GM12878 (cell line): ENCODE measurements around the gene PRDM16. TPM values are rescaled to one million over a fixed set of nuclear protein-coding genes. Genes with fewer than 3 reads are reported as not detected.

Experiments used
- BCLAF1 ChIP-seq: fragments of 450-650 bp; IDR thresholded peaks from 2 replicates; pipeline ENCODE4 v1.6.1; 2017; ENCODE audit warnings: antibody characterized with exemption, mild to moderate bottlenecking, moderate library complexity
- BRCA1 ChIP-seq: IDR thresholded peaks from 2 replicates; pipeline ENCODE4 v1.6.1; 2011; ENCODE audit warnings: low read depth, low read length, improper control_type of control experiment
- CHD2 ChIP-seq: IDR thresholded peaks from 2 replicates; pipeline ENCODE4 v1.6.1; 2011; ENCODE audit warnings: low read depth, low read length, improper control_type of control experiment, borderline replicate concordance
- CREB1 ChIP-seq: IDR thresholded peaks from 2 replicates; pipeline ENCODE4 v1.6.1; 2012; ENCODE audit warnings: low read depth, mild to moderate bottlenecking, inconsistent platforms
- EED ChIP-seq: sonication (generic); IDR thresholded peaks from 2 replicates; pipeline ENCODE4 v1.6.1; 2016; ENCODE audit warnings: antibody characterized with exemption, low read depth
- EP300 ChIP-seq, 2 experiments: fragments of 150-350 bp in 1 of 2; IDR thresholded peaks; 2 replicates each; pipeline ENCODE4 v1.6.1; 2011 to 2012; ENCODE audit warnings: low read depth in 2 of 2, low read length in 2 of 2, borderline replicate concordance in 1 of 2, improper control_type of control experiment in 1 of 2, inconsistent platforms in 1 of 2; ENCODE audit not compliant: control insufficient read depth in 1 of 2
- HCFC1 ChIP-seq: fragments of 150-350 bp; IDR thresholded peaks from 2 replicates; pipeline ENCODE4 v1.6.1; 2014; ENCODE audit warnings: low read length
- HSF1 ChIP-seq: fragments of 150-350 bp; IDR thresholded peaks from 2 replicates; pipeline ENCODE4 v1.6.1; 2014; ENCODE audit warnings: mild to moderate bottlenecking, low read depth, low read length
- NBN ChIP-seq: fragments of 450-650 bp; IDR thresholded peaks from 2 replicates; pipeline ENCODE4 v1.6.1; 2016
- NFIC ChIP-seq: IDR thresholded peaks from 2 replicates; pipeline ENCODE4 v1.6.1; 2012; ENCODE audit warnings: low read depth, mild to moderate bottlenecking, inconsistent platforms, low read length, moderate library complexity
- PML ChIP-seq: IDR thresholded peaks from 2 replicates; pipeline ENCODE4 v1.6.1; 2012; ENCODE audit warnings: low read length, inconsistent platforms
- RB1 ChIP-seq: fragments of 450-650 bp; formaldehyde crosslinking; IDR thresholded peaks from 2 replicates; pipeline ENCODE4 v1.6.1; 2017; ENCODE audit warnings: mild to moderate bottlenecking, borderline replicate concordance
- SP1 ChIP-seq: IDR thresholded peaks from one replicate; pipeline ENCODE4 v1.6.1; 2011; ENCODE audit warnings: low read depth, low read length
- TCF7 ChIP-seq: IDR thresholded peaks from 2 replicates; pipeline ENCODE4 v1.6.1; 2014; ENCODE audit warnings: antibody characterized with exemption, borderline replicate concordance
- USF1 ChIP-seq: IDR thresholded peaks from 2 replicates; pipeline ENCODE4 v1.6.1; 2011; ENCODE audit warnings: borderline replicate concordance, low read depth, mild to moderate bottlenecking, moderate library complexity, mixed read lengths, low read length; ENCODE audit not compliant: insufficient read depth; ENCODE audit errors: extremely low read length
- polyA plus RNA-seq, 11 experiments: library from polyadenylated mRNA; depleted of rRNA in 4 of 11; unstranded in 6 of 11; stranded (reverse) in 5 of 11; fragments of >200 nt; fragmentation: Nextera tagmentation in 4 of 11; fragmentation: Illumina TruSeq in 1 of 11; extraction: Ambion mirVana in 4 of 11; extraction: Trizol in 1 of 11; gene quantifications; 1 replicate in 1 of 11; 2 replicates in 10 of 11; pipeline versions ENCODE4 v1.2.1 to v1.2.3, GENCODE V29; 2011 to 2016; ENCODE audit warnings: inconsistent platforms in 2 of 11, missing spikeins in 2 of 11, low read depth in 1 of 11
- total RNA-seq, 4 experiments: library from RNA; depleted of rRNA in 3 of 4; stranded (reverse); fragments of >200 nt in 3 of 4; fragmentation: Illumina TruSeq in 1 of 4; extraction: Trizol in 1 of 4; gene quantifications; 2 replicates each; pipeline versions ENCODE4 v1.2.1 to v1.2.3, GENCODE V29; 2013 to 2021

Gene PRDM16
- total and polyA plus RNA-seq, 10 of the 15 experiments (the other 5 are each of a cell fraction or from before 2014, with no cell fraction given) = 0.03 TPM; not detected in 9

- TF ChIP-seq USF1 (no peak), CREB1 (no peak), HSF1 (no peak), EED (no peak), PML (no peak), EP300 (IDR thresholded peaks at IDR 0.05; ENCODE audit: borderline replicate concordance in 1 of 2, control insufficient read depth in 1 of 2, low read depth in 2 of 2, low read length in 2 of 2) (no peak), BRCA1 (no peak), TCF7 (no peak), CHD2 (no peak), NFIC (no peak), NBN (no peak), BCLAF1 (no peak), SP1 (no peak), HCFC1 (no peak), RB1 (no peak)
- TF ChIP-seq, all 136 proteins: peak for 0
Observed at GRCh38 chr1:3436451-3436850, 367.4 kb downstream of the PRDM16 start (continued).
